Effector memory CD4-positive, alpha-beta T cell (primary cell): Measurements from ENCODE around the gene GLUL.

ENCODE experiments used
- DNase-seq, 3 donors: peaks; one replicate each; pipeline ENCODE4 v3.0.0-alpha.2; 2020
- H3K27ac ChIP-seq: 2 replicates; pipeline ENCODE4 v1.7.0; 2013; ENCODE audit warnings: mild to moderate bottlenecking, low read length, moderate library complexity; ENCODE audit not compliant: insufficient read depth, poor library complexity, severe bottlenecking
- H3K27me3 ChIP-seq: replicated peaks from 2 replicates; pipeline ENCODE4 v1.7.0; 2013; ENCODE audit warnings: mild to moderate bottlenecking, low read length; ENCODE audit not compliant: insufficient read depth, control insufficient read depth, poor library complexity, severe bottlenecking
- H3K36me3 ChIP-seq: 2 replicates; pipeline ENCODE4 v1.7.0; 2013; ENCODE audit warnings: mild to moderate bottlenecking, low read length, moderate library complexity; ENCODE audit not compliant: control insufficient read depth, insufficient read depth
- H3K4me1 ChIP-seq: 2 replicates; pipeline ENCODE4 v1.7.0; 2013; ENCODE audit warnings: low read length, mild to moderate bottlenecking; ENCODE audit not compliant: control insufficient read depth, insufficient read depth, poor library complexity, severe bottlenecking
- H3K4me3 ChIP-seq: 2 replicates; pipeline ENCODE4 v1.7.0; 2013; ENCODE audit warnings: low read length, low read depth, mild to moderate bottlenecking; ENCODE audit not compliant: insufficient read depth, poor library complexity, severe bottlenecking
- H3K9me3 ChIP-seq: 2 replicates; pipeline ENCODE4 v1.7.0; 2013; ENCODE audit warnings: mild to moderate bottlenecking, low read length, moderate library complexity; ENCODE audit not compliant: control insufficient read depth

GLUL gene

GRCh38 chr1:182395906-182396305, 4.3 kb upstream of the GLUL start:
- H3K27ac ChIP-seq: no peak overlapping the region
- no peaks in the 10 kb centered on the region for H3K9me3 ChIP-seq
- no peak for DNase-seq
- no peak overlapping the region for H3K4me3 ChIP-seq
- H3K36me3 ChIP-seq: no peaks in the 10 kb centered on the region
- H3K27me3 ChIP-seq: no peaks in the 10 kb centered on the region
- peaks cover 3% of the 10 kb centered on the region for H3K4me1 ChIP-seq

- H3K27me3 ChIP-seq: no peaks in the 10 kb centered on the region
- no peak overlapping the region for H3K4me3 ChIP-seq
- H3K27ac ChIP-seq: no peak overlapping the region
- DNase-seq: no peak
- no peaks in the 10 kb centered on the region for H3K9me3 ChIP-seq
- no peaks in the 10 kb centered on the region for H3K36me3 ChIP-seq
- H3K4me1 ChIP-seq: peaks cover 3% of the 10 kb centered on the region
These were observed 2.6 kb upstream of the GLUL start for GRCh38 chr1:182394055-182394775.

- H3K27ac ChIP-seq: peak overlapping the region; percentile 62
- DNase-seq: no peak
- no peaks in the 10 kb centered on the region for H3K9me3 ChIP-seq
- no peaks in the 10 kb centered on the region for H3K27me3 ChIP-seq
- peaks cover 1% of the 10 kb centered on the region for H3K36me3 ChIP-seq
- H3K4me3 ChIP-seq: peak overlapping the region; percentile 75
- H3K4me1 ChIP-seq: peaks cover 3% of the 10 kb centered on the region
These were observed 749 bp upstream of the GLUL start for GRCh38 chr1:182392050-182393028.

- Histone ChIP-seq H3K9me3 (no peaks in the 10 kb centered on the region), H3K4me3 (peak overlapping the region; percentile 75), H3K4me1 (no peaks in the 10 kb centered on the region), H3K36me3 (peaks cover 13% of the 10 kb centered on the region), H3K27me3 (no peaks in the 10 kb centered on the region), H3K27ac (peak overlapping the region; percentile 62)
- no peak for DNase-seq
These were observed 595 bp downstream of the GLUL start for GRCh38 chr1:182391028-182391361.

- H3K4me1 ChIP-seq: no peaks in the 10 kb centered on the region
- H3K36me3 ChIP-seq: peaks cover 24% of the 10 kb centered on the region
- peak overlapping the region; percentile 75 for H3K4me3 ChIP-seq
- H3K27ac ChIP-seq: peak overlapping the region; percentile 26
- no peak for DNase-seq
- H3K27me3 ChIP-seq: no peaks in the 10 kb centered on the region
- no peaks in the 10 kb centered on the region for H3K9me3 ChIP-seq
These were observed 2.0 kb downstream of the GLUL start for GRCh38 chr1:182389619-182390047.

- Histone ChIP-seq H3K4me1 (no peaks in the 10 kb centered on the region), H3K27ac (no peak overlapping the region)
These were observed 3.0 kb downstream of the GLUL start for GRCh38 chr1:182388392-182389134.

GRCh38 chr1:182387566-182387965, 4.0 kb downstream of the GLUL start:
- Histone ChIP-seq H3K36me3 (peaks cover 38% of the 10 kb centered on the region), H3K4me3 (no peak overlapping the region), H3K27ac (no peak overlapping the region), H3K27me3 (no peaks in the 10 kb centered on the region), H3K4me1 (no peaks in the 10 kb centered on the region), H3K9me3 (no peaks in the 10 kb centered on the region)
- no peak for DNase-seq

More at GRCh38 chr1:182388392-182389134, 3.0 kb downstream of the GLUL start:
- DNase-seq: no peak
- H3K27me3 ChIP-seq: no peaks in the 10 kb centered on the region
- no peak overlapping the region for H3K4me3 ChIP-seq
- peaks cover 35% of the 10 kb centered on the region for H3K36me3 ChIP-seq
- no peaks in the 10 kb centered on the region for H3K9me3 ChIP-seq

GRCh38 chr1:182386980-182387379, 4.6 kb downstream of the GLUL start:
- Histone ChIP-seq H3K36me3 (peaks cover 38% of the 10 kb centered on the region), H3K4me1 (no peaks in the 10 kb centered on the region)

GRCh38 chr1:182385885-182386853, 5.4 kb downstream of the GLUL start:
- Histone ChIP-seq H3K27ac (no peak overlapping the region), H3K9me3 (no peaks in the 10 kb centered on the region), H3K4me3 (no peak overlapping the region), H3K27me3 (no peaks in the 10 kb centered on the region), H3K36me3 (peaks cover 38% of the 10 kb centered on the region), H3K4me1 (no peaks in the 10 kb centered on the region)
- DNase-seq: no peak

More at GRCh38 chr1:182386980-182387379, 4.6 kb downstream of the GLUL start:
- H3K27me3 ChIP-seq: no peaks in the 10 kb centered on the region
- H3K9me3 ChIP-seq: no peaks in the 10 kb centered on the region
- H3K4me3 ChIP-seq: no peak overlapping the region
- H3K27ac ChIP-seq: no peak overlapping the region
- no peak for DNase-seq
